GDM1 (cell line): ENCODE data around the gene SF3A2.

Experiments
- DNase-seq: peaks from one replicate; lab custom pipeline; 2025; lab: John Stamatoyannopoulos, UW

SF3A2 gene

DNA sequence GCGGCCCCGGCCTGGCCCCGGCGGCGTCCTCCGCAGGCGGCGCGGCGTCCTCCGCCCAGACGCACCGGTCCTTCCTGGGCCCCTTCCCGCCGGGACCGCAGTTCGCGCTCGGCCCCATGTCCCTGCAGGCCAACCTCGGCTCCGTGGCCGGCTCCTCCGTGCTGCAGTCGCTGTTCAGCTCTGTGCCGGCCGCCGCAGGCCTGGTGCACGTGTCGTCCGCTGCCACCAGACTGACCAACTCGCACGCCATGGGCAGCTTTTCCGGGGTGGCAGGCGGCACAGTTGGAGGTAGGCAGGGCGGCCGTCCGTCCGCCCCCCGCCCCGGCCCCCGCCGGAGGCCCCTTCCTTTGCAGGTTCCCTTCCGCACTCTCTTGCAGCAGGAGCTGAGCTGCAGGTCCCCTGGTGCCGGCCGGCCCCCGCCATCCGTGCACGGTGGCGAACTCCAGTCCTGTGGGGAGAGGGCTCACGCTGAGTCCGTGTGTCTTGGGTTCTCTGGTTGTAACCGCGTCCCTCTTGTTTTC, 9.7 kb upstream of the SF3A2 start:
- DNase-seq = no peak

DNA sequence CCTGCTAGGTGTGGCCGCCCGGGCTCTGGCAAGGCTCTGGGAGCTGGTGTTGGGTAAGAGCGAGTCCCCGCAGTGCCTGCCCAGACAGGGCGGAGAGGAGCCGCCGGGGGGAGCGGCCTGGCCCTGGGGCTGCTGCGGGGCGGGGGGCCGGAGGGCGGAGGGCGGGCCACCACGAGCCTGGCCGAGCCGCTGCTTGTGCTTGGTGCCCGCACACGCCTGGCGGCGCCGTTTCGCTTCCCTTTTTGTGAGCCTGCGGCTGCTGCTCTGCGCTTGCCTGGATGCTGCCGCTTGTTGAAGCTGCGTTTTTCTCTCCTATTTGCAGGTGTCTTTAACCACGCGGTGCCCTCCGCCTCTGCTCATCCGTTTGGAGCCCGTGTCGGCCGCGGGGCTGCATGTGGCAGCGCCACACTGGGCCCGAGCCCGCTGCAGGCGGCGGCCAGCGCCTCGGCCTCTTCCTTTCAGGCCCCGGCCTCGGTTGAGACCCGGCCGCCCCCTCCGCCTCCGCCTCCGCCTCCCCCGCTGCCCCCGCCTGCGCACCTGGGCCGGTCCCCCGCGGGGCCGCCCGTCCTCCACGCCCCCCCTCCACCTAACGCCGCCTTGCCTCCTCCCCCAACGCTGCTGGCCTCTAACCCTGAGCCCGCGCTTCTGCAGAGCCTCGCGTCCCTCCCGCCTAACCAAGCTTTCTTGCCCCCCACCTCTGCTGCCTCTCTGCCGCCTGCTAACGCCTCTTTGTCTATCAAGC, 9.0 kb upstream of the SF3A2 start:
- no peak for DNase-seq

DNA sequence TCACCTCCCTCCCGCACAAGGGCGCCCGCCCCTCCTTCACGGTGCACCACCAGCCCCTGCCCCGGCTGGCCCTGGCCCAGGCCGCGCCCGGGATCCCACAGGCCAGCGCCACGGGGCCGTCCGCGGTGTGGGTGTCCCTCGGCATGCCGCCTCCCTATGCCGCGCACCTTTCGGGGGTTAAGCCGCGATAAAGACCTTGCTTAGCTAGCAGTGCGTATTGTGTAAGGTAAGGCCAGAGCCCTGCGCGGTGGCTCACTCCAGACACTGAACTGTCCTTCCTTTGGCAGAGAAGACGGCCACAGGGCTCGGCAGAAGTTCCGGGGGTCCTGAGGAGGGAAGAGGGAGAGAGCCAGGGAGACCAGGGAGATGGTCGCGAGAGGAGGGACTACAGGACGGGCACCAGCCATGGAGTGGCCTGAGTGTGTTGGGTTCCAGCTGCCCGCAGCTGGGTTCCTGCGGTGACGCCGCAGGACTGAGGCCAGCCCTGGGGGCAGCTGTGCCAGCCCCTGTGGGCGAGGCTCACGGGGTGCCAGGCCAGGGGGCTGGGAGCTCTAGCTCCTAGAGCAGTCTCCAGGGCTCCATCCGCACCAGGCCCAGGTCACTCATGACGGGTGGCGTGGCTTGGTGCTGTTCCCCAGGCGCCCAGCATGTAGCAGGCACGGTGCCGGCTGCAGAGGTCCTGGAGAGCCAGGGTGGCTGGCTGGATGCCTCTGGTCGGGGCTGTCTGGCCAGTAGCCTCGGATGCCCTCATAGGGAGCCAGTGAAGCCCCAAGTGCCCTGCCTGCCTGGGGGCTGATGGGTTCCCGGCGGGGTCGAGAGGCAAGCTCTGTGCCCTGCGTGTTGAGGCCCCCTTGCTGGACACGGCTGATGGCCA, 8.2 kb upstream of the SF3A2 start:
- no peak for DNase-seq

DNA sequence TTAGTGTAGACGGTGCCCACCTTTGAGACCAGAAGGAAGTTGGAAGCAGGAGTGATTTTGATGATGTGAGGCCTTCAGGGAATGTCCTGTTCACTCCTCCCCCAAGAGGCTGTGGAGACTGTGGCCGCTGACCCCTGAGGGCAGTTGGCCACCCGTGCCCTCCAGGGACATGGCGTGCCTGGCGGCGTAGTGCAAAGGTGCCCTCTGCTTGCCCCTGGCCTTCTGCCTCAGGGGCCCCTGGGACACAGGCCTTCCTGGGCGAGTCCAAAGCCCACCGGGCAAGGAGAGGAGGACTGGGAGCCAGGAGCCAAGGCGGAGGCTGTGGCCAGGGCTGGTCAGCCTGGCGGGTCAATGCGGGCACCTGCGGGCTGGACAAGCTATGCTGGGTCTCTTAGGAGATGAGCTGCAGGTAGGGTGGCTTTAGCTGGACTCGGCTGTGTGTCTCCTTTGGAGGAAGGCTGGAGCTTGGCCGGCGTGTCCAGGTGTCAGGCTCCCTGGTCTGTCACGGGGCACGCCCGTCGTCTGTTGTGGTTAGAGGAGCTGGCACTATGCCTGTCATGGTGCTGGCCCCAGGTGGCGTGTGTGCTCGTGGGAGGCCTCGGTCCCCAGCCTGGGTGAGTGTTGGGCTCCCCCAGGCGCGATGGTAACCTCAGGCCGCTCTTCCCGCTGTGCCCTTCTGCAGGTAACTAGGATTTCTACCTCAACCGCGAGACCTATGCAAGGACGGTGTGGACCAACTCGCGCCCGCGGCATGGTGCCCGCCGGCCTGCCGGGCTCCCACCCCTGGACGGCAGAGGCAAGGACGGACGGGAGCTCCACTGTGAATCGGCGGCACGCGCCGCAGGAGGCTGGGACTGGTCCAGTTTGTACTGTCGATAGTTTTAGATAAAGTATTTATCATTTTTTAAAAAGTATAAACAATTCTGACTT, 7.3 kb upstream of the SF3A2 start:
- no peak for DNase-seq

GRCh38 chr19:2230033-2230531, 6.5 kb upstream of the SF3A2 start:
- no peak for DNase-seq

DNA sequence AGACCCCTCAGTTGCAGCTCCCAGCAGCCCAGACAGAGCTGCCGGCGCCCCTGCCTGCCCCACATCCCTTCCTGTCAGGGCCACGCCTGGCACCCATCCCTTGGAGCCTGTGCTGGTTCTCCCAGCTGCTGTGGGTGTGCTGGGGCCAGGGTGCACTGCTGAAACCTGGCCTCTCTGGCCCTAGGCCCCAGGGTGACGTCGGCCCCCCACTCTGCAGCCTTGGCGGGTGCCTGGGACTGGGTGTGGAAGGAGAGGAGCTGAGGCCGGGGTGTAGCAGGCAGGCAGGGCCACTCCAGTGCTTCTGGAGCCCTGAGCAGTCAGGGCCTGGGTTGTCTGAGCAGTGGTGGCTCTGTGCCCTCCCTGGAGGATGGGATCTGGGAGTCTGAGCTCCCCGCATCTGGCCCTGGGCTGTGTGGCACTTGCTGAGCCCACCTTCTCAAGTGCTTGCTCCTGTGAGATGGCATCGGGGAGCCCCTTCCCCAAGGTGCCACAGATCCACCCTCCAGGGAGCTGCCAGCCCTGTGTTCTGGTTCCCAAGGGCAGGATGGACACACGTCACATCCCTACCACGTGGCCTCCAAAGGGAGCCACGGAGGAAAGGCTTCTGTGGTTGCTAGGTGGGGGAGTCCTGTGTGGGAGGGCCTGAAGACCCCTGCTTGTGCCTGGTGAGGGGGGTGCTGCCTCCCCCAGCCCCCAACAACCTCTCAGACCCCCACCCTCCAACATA, 5.7 kb upstream of the SF3A2 start:
- no peak for DNase-seq

DNA sequence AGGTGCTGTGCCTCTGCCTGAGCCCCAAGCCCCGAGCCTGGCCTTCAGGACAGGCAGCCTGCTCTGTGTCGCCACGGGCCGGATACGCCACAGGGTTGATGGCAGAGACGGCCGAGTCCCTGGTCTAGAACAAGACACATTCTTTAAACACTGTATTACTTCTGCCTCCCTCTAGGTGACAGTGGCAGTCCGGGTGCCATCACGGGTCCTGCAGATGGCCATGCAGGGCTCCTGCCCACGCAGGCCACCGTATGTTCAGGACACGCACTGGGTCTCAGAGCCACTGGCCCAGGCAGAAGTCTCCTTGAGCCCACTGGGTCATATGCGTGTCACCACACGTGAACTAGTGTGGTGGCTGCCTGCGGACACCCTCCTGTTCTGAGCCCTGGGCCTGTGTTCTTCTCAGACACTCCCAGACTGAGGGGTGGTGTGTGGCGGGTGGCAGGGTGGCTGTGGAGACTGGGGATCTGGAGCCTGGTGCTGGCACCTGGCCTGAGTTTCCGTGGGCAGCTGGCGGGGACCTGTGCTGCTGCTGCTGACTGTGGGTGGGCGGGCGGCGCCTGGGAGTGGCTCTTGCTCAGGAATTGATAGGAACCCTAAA, 4.9 kb upstream of the SF3A2 start:
- DNase-seq = no peak

GRCh38 chr19:2232286-2233151, 4.1 kb upstream of the SF3A2 start:
- no peak for DNase-seq

- no peak for DNase-seq
Measured at GRCh38 chr19:2233601-2234280, 2.9 kb upstream of the SF3A2 start.

DNA sequence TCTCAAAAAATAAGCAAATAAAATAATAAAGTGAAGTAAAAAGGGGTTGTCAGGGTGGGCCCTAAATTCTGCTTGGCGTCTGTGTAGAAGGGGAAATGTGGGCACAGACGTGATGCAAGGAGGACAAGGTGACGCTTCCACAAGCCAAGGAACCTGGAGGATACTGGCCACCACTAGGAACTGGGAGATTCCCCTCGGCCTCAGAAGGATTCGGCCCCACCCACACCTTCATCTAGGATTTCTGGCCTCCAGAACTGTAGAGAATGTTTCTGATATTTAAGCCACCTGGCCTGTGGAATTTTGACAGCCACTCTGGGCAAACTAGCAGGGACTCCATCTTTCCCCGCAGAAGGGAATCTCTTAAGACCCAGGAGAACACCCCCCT, 1.6 kb upstream of the SF3A2 start:
- no peak for DNase-seq

DNA sequence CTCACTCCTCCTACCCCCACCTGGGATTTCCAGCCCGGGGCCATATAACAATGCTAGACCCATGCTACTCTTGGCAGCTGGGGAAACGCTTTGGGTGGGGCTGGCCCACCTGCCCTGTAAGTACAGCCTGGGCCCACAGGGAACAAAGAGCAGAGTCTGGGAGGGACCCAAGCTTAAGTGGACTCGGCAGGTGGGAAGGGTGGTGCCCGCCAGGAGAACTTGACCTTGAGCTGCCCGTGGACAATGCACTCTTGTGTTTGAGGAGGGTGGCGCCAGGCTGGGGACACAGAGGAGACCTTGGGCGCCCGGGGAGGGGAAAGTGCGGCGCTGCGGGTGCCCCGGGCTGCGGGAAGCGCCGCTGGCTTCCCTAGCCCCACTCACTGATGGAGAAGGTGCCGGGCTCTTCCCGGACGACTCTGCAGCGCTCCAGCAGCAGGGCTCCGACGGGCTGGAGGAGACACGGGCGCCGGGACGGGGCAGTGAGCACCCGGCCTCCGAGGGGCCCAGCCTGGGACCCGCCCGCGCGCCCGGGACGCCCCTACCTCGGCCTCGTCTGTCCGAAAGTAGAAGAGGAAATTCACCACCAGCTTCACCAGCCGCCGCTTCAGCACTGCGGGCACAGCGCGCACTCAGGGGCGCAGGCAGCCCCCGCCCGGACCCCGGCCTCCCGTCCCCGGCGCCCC, 1.1 kb upstream of the SF3A2 start:
- no peak for DNase-seq

- DNase-seq = no peak
Measured at GRCh38 chr19:2236064-2236313, 635 bp upstream of the SF3A2 start.

- DNase-seq = no peak
Measured at GRCh38 chr19:2237051-2237868, 636 bp downstream of the SF3A2 start.

GRCh38 chr19:2237869-2238153, 1.2 kb downstream of the SF3A2 start:
- no peak for DNase-seq

GRCh38 chr19:2239173-2239572, 2.5 kb downstream of the SF3A2 start:
- no peak for DNase-seq

DNA sequence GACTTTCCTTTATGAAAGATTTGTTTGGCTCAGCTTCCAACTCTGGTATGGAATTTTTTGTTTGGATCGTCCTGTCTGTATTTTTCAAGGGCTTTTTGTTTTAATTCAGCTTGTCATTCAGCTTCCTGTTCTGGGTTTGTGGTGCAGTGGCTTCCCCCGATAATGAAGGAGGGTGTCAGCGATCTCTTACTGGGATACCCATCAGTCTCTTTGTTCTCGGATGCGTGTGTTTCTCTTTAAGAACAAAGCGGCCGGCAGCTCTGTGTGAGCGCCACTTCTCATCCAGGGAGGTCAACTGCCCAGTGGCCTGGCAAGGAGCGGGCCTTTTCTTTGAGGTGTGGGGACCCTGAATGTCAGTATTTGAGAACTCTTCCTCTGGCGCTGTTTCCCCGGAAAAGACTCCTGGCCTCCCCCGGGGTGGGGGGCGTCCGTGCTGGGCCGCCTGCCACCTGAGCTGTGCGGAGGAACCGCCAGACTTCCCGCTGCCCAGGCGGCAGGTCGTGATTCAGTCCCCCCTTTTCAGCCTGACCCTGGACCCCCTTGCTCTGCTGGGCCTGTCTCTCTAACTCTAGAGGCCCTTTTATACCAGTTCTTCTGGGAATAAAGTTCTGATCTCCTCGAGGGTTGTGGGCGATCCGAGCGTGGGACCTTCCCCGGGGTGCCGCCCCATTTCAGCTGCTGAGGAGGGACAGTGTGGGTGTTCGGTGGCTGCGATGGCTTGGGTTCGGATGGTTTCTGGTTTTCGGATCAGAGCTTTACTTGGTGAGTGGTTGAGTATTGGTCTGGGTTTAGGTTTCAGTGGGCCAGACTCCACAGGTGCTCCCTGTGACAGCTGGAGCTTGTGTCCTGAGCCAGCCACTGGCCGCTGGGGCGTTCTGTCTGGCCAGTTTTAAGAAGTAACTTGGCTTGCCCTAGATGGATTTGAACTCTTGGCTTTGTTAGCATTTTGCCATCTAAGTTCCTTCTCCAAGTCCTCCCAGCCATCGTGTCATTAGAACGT, 3.4 kb downstream of the SF3A2 start:
- DNase-seq = peak; percentile 21
